Endothelial cell of umbilical vein (primary cell): ENCODE measurements around the gene CAPN12. TPM values are rescaled to one million over a fixed set of nuclear protein-coding genes. Genes with fewer than 3 reads are reported as not detected.

ENCODE experiments used
- BruUV-seq: library from RNA; stranded (reverse); fragments of 400-500 nt; replicated peaks from 2 replicates; lab custom pipeline; 2021; lab: Mats Ljungman, UMichigan
- CTCF ChIA-PET: fragments of 300-600, 350-600 bp; sonication (Branson Sonifier 250); formaldehyde crosslinking; loops from one replicate; lab custom pipeline; 2021; ENCODE audit warnings: antibody characterized with exemption, inconsistent platforms; lab: Charles Lee
- POLR2A ChIA-PET: fragments of 300-600, 350-600 bp; sonication (Branson Sonifier 250); formaldehyde crosslinking; loops from one replicate; lab custom pipeline; 2021; ENCODE audit warnings: antibody characterized with exemption, inconsistent platforms; lab: Charles Lee
- DNase-seq: peaks from one replicate; pipeline ENCODE4 v3.0.0-alpha.2; 2011; ENCODE audit warnings: low read depth, low spot score
- FAIRE-seq: peaks from 2 replicates; lab custom pipeline; 2011; peaks lifted over from hg19 to GRCh38; lab: Jason Lieb, UNC
- H2AFZ ChIP-seq: 2 replicates; pipeline ENCODE4 v1.6.0; 2012; ENCODE audit warnings: low read depth, low read length, control low read depth, inconsistent platforms
- H3K27ac ChIP-seq: 2 replicates; pipeline ENCODE4 v1.5.1; 2011; ENCODE audit warnings: low read depth, mild to moderate bottlenecking, control low read depth, low read length, moderate library complexity; ENCODE audit not compliant: insufficient read depth
- H3K27me3 ChIP-seq, 2 experiments: 2 replicates each; pipeline versions ENCODE4 v1.6.0 to v1.6.1; 2011; ENCODE audit warnings: low read length in 2 of 2, mixed read lengths in 1 of 2; ENCODE audit not compliant: control insufficient read depth in 2 of 2, insufficient read depth in 2 of 2
- H3K36me3 ChIP-seq, 2 experiments: 2 replicates in 1 of 2; 3 replicates in 1 of 2; pipeline ENCODE4 v1.5.1; 2011; ENCODE audit warnings: low read length in 2 of 2, mild to moderate bottlenecking in 1 of 2, moderate library complexity in 1 of 2; ENCODE audit not compliant: control insufficient read depth in 2 of 2, insufficient read depth in 2 of 2; ENCODE audit errors: extremely low read depth in 1 of 2
- H3K4me1 ChIP-seq: 3 replicates; pipeline ENCODE4 v1.5.1; 2011; ENCODE audit warnings: mild to moderate bottlenecking, low read length; ENCODE audit not compliant: control insufficient read depth, insufficient read depth; ENCODE audit errors: extremely low read depth
- H3K4me2 ChIP-seq: 2 replicates; pipeline ENCODE4 v1.6.1; 2011; ENCODE audit warnings: low read length, control low read depth, mixed read lengths; ENCODE audit not compliant: insufficient read depth
- H3K4me3 ChIP-seq, 3 experiments: fragments of 200-600 bp in 1 of 3; sonication (generic), shearing (Covaris generic) in 1 of 3; replicated peaks in 1 of 3; 2 replicates each; pipeline ENCODE4 v1.5.1; 2011 to 2016; ENCODE audit warnings: control low read depth in 3 of 3, low read length in 3 of 3, mild to moderate bottlenecking in 2 of 3, inconsistent platforms in 1 of 3, low read depth in 1 of 3, moderate library complexity in 1 of 3; ENCODE audit not compliant: insufficient read depth in 1 of 3
- H3K79me2 ChIP-seq: 2 replicates; pipeline ENCODE4 v1.6.0; 2012; ENCODE audit warnings: low read length, inconsistent platforms; ENCODE audit not compliant: control insufficient read depth, insufficient read depth
- H3K9ac ChIP-seq: replicated peaks from 2 replicates; pipeline ENCODE3; 2011; ENCODE audit warnings: low read length, control low read depth; ENCODE audit not compliant: insufficient read depth; ENCODE audit errors: extremely low read depth
- H3K9me1 ChIP-seq: replicated peaks from 3 replicates; pipeline ENCODE4 v1.6.0; 2011; ENCODE audit warnings: mild to moderate bottlenecking, low read length; ENCODE audit not compliant: control insufficient read depth, insufficient read depth; ENCODE audit errors: extremely low read depth
- H3K9me3 ChIP-seq: replicated peaks from 2 replicates; pipeline ENCODE4 v1.5.1; 2012; ENCODE audit warnings: low read length, inconsistent platforms; ENCODE audit not compliant: control insufficient read depth, insufficient read depth
- H4K20me1 ChIP-seq: replicated peaks from 2 replicates; pipeline ENCODE3; 2011; ENCODE audit warnings: mild to moderate bottlenecking, low read length; ENCODE audit not compliant: control insufficient read depth, insufficient read depth; ENCODE audit errors: extremely low read depth
- EZH2 ChIP-seq: IDR thresholded peaks from 2 replicates; pipeline ENCODE4 v1.6.1; 2012; ENCODE audit warnings: borderline replicate concordance, low read depth, mild to moderate bottlenecking, moderate library complexity, low read length, inconsistent platforms; ENCODE audit not compliant: severe bottlenecking
- FOS ChIP-seq: IDR thresholded peaks from 2 replicates; pipeline ENCODE4 v1.6.1; 2011; ENCODE audit warnings: mild to moderate bottlenecking, low read length, moderate library complexity, borderline replicate concordance; ENCODE audit not compliant: insufficient read depth
- GATA2 ChIP-seq: IDR thresholded peaks from 2 replicates; pipeline ENCODE4 v1.7.0; 2011; ENCODE audit warnings: low read depth, mild to moderate bottlenecking, moderate library complexity, mixed read lengths, low read length; ENCODE audit not compliant: insufficient read length, insufficient read depth
- JUN ChIP-seq: IDR thresholded peaks from 2 replicates; pipeline ENCODE4 v1.6.1; 2011; ENCODE audit warnings: borderline replicate concordance, low read depth; ENCODE audit not compliant: insufficient read length, insufficient read depth
- POLR2A ChIP-seq: IDR thresholded peaks from 2 replicates; pipeline ENCODE4 v1.6.1; 2012; ENCODE audit warnings: low read depth, mild to moderate bottlenecking, control low read depth, low read length
- POLR2AphosphoS5 ChIP-seq: IDR thresholded peaks from 2 replicates; pipeline ENCODE4 v1.6.1; 2012; ENCODE audit warnings: low read depth, mild to moderate bottlenecking, control low read depth, low read length, moderate library complexity; ENCODE audit not compliant: insufficient read depth
- dilution Hi-C: fragments of 300-500 bp; cut with MboI; formaldehyde crosslinking; loops from one replicate; pipeline ENCODE4 v1.15.0; 2019; ENCODE audit warnings: low sequenced_read_pairs; ENCODE audit not compliant: extremely low pct_ligation_motif_present
- intact Hi-C: fragments of 100-400 bp; cut with micrococcal nuclease; formaldehyde crosslinking; loops from one replicate; pipeline ENCODE4 v1.10.0; 2022
- polyA plus RNA-seq, 4 experiments: library from polyadenylated mRNA; depleted of rRNA in 3 of 4; stranded (reverse) in 3 of 4; unstranded in 1 of 4; fragments of >200 nt; gene quantifications; 2 replicates each; pipeline versions ENCODE4 v1.2.1 to v1.2.3, GENCODE V29; 2011 to 2012; ENCODE audit warnings: missing spikeins in 1 of 4
- total RNA-seq: library from RNA; stranded (reverse); gene quantifications from 2 replicates; pipeline ENCODE4 v1.2.3, GENCODE V29; 2021

The CAPN12 gene
- total and polyA plus RNA-seq, 2 donors (not counting 3 experiments of a cell fraction or from before 2014, with no cell fraction given): 0.35 TPM; not detected in 1

DNA sequence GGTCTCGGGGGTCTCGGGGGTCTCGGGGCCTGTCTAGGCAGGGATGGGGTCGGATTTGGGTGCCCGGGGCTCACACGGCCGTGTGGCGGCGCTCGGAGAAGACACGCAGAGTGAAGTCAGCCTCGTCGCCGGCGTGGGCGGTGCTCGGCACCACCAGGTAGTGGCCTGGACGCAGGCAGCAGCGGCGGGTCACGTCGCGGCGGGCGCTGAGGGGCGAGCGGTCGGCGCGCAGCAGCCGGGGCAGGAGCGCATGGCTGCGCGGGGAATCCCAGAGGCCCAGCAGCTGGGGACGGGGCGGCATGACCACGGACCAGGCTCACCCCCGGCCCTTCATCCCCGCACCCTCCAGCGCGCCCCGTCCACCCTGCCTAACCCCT, 8.2 kb downstream of the CAPN12 start:
- POLR2A ChIA-PET: no interaction called here
- no TSS peak for BruUV-seq
- no peaks in the 10 kb centered on the region for H3K79me2 ChIP-seq
- H3K9me1 ChIP-seq: no peaks in the 10 kb centered on the region
- H3K27ac ChIP-seq: no peak overlapping the region
- peak overlapping the region; percentile 27 for H2AFZ ChIP-seq
- H3K4me2 ChIP-seq: no peak overlapping the region
- dilution Hi-C loops (no loop called here), intact Hi-C loops (loop anchor here (5.0 kb wide), 1 partner anchor 96 kb away; the partner anchor contains the start of gene ECH1)
- no peak overlapping the region for H3K9ac ChIP-seq
- FAIRE-seq (no peak), DNase-seq (no peak)
- H4K20me1 ChIP-seq: no peaks in the 10 kb centered on the region
- no peaks in the 10 kb centered on the region for H3K27me3 ChIP-seq
- peaks cover 3 to 4% of the 10 kb centered on the region in 2 experiments for H3K36me3 ChIP-seq
- peaks cover 17% of the 10 kb centered on the region for H3K4me1 ChIP-seq
- H3K4me3 ChIP-seq: peak overlapping the region in 1 of 3 experiments; percentile 37
- no peaks in the 10 kb centered on the region for H3K9me3 ChIP-seq
- CTCF ChIA-PET: interaction anchor here (2.3 kb wide), 1 partner anchor 33 kb away, joined by 7 read pairs; no protein-coding TSS in a partner anchor
- no peak for TF ChIP-seq FOS
- TF ChIP-seq JUN: no peak

DNA sequence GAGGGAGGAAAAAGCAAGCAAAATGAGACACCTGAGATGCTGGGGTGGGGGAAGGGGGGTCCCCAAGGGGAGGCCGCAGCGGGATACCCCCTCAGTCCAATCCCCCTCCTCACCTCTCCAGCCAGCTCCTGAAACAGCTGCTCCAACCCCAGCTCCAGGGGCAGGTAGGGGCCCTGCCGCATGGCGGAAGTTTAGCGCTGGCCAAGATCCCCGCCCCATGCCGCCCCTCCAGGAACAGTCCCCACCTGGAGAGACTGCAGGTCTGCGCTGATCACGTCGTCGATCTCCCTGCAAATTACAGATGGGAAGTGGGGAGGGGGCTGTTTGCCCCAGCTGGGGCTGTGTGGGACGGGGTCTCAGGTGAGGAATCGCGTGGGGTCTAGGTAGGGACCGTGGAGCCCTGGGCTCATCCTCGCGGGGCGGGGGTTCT, 9.0 kb downstream of the CAPN12 start:
- FAIRE-seq: no peak

More for the DNA sequence above, 9.0 kb downstream of the CAPN12 start:
- Histone ChIP-seq H3K4me1 (peaks cover 17% of the 10 kb centered on the region), H3K9ac (no peak overlapping the region), H3K27ac (no peak overlapping the region), H3K9me3 (no peaks in the 10 kb centered on the region), H2AFZ (no peak overlapping the region), H4K20me1 (no peaks in the 10 kb centered on the region), H3K36me3 (peaks cover 3 to 10% of the 10 kb centered on the region in 2 experiments), H3K9me1 (no peaks in the 10 kb centered on the region), H3K4me3 (no peak overlapping the region), H3K4me2 (no peak overlapping the region), H3K79me2 (no peaks in the 10 kb centered on the region), H3K27me3 (no peaks in the 10 kb centered on the region)
- no TSS peak for BruUV-seq
- TF ChIP-seq POLR2A (no peak), EZH2 (no peak), FOS (no peak), JUN (no peak), POLR2AphosphoS5 (no peak), GATA2 (no peak)
- CTCF ChIA-PET: interaction anchor here (2.3 to 3.3 kb wide), 2 partner anchors 34 to 195 kb away, joined by 7 to 18 read pairs; partner anchors contain the start of genes MRPS12 and SARS2
- POLR2A ChIA-PET: no interaction called here
- intact Hi-C loops (loop anchor here (5.0 kb wide), 1 partner anchor 97 kb away; the partner anchor contains the start of gene ECH1), dilution Hi-C loops (no loop called here)
- DNase-seq: no peak
